Measurements from ENCODE around the gene SYNM. TPM values are rescaled to one million over a fixed set of nuclear protein-coding genes. Genes with fewer than 3 reads are reported as not detected.
A peak's percentile ranks its signal among the peaks of the same experiment; 100 is the strongest.
"Not testable (repeated sequence)": the region's sequence is repeated elsewhere in the genome, so short reads cannot be mapped to it uniquely, and the experiment has no call there.

Gene SYNM
- total and polyA plus RNA-seq, 4 donors = 42.6 to 103 (median 63.8) TPM

- peak in 1 of 2 donors; percentile 67 for DNase-seq
- intact Hi-C loops (cut with DNase I) = loop anchor here in 1 of 2 donors (5.0 to 10.0 kb wide), 2 partner anchors 33 to 625 kb away; partner anchors contain the start of gene LYSMD4
- Histone ChIP-seq H3K36me3 (ENCODE audit: control insufficient read depth in 1 of 2, insufficient read depth in 2 of 2, low read length in 1 of 2) (peaks cover 0 to 3% of the 10 kb centered on the region in 2 donors), H3K4me1 (ENCODE audit: control insufficient read depth in 1 of 2, insufficient read depth in 2 of 2, low read length in 2 of 2) (peaks cover 3 to 6% of the 10 kb centered on the region in 2 donors), H3K9me3 (ENCODE audit: control insufficient read depth, low read length) (no peaks in the 10 kb centered on the region), H3K4me3 (ENCODE audit: low read length in 2 of 2) (no peak overlapping the region), H3K27me3 (ENCODE audit: control insufficient read depth in 1 of 2, insufficient read depth in 2 of 2, low read length in 1 of 2) (no peaks in the 10 kb centered on the region), H3K27ac (ENCODE audit: low read depth in 1 of 2, low read length in 2 of 2) (peak overlapping the region; percentile 85 to 86)
- WGBS, 2 donors = 28 to 31% methylated on average over 10 of the region's 10 CpGs
- ATAC-seq (ENCODE audit: low FRiP score) = no peak
Measured at GRCh38 chr15:99109555-99110021, 4.7 kb downstream of the SYNM start.

- intact Hi-C loops (cut with DNase I) = no loop called here
- DNase-seq = no peak
- WGBS, 2 donors = 19 to 20% methylated on average over 12 of the region's 12 CpGs
Measured at GRCh38 chr15:99110093-99110492, 5.2 kb downstream of the SYNM start.

GRCh38 chr15:99110581-99111320 lies 5.9 kb downstream of the SYNM start:
- Histone ChIP-seq H3K27ac (ENCODE audit: low read depth in 1 of 2, low read length in 2 of 2) (peak overlapping the region; percentile 85 to 86), H3K27me3 (ENCODE audit: control insufficient read depth in 1 of 2, insufficient read depth in 2 of 2, low read length in 1 of 2) (no peaks in the 10 kb centered on the region), H3K4me1 (ENCODE audit: control insufficient read depth in 1 of 2, insufficient read depth in 2 of 2, low read length in 2 of 2) (peaks cover 3 to 6% of the 10 kb centered on the region in 2 donors), H3K36me3 (ENCODE audit: control insufficient read depth in 1 of 2, insufficient read depth in 2 of 2, low read length in 1 of 2) (peaks cover 0 to 3% of the 10 kb centered on the region in 2 donors), H3K9me3 (ENCODE audit: control insufficient read depth, low read length) (no peaks in the 10 kb centered on the region), H3K4me3 (ENCODE audit: low read length in 2 of 2) (no peak overlapping the region)
- intact Hi-C loops (cut with DNase I) = no loop called here
- DNase-seq = peak in 1 of 2 donors; percentile 41
- WGBS, 2 donors = 3 to 7% methylated on average over 8 of the region's 8 CpGs
- ATAC-seq (ENCODE audit: low FRiP score) = peak; percentile 28

More at GRCh38 chr15:99110093-99110492, 5.2 kb downstream of the SYNM start:
- Histone ChIP-seq H3K27me3 (ENCODE audit: control insufficient read depth in 1 of 2, insufficient read depth in 2 of 2, low read length in 1 of 2) (no peaks in the 10 kb centered on the region), H3K9me3 (ENCODE audit: control insufficient read depth, low read length) (no peaks in the 10 kb centered on the region), H3K4me1 (ENCODE audit: control insufficient read depth in 1 of 2, insufficient read depth in 2 of 2, low read length in 2 of 2) (peaks cover 3 to 6% of the 10 kb centered on the region in 2 donors), H3K4me3 (ENCODE audit: low read length in 2 of 2) (no peak overlapping the region), H3K36me3 (ENCODE audit: control insufficient read depth in 1 of 2, insufficient read depth in 2 of 2, low read length in 1 of 2) (peaks cover 0 to 3% of the 10 kb centered on the region in 2 donors), H3K27ac (ENCODE audit: low read depth in 1 of 2, low read length in 2 of 2) (peak overlapping the region; percentile 85 to 86)
- ATAC-seq (ENCODE audit: low FRiP score) = no peak

- DNase-seq; H3K9me3 ChIP-seq (ENCODE audit: control insufficient read depth, low read length); H3K36me3 ChIP-seq (ENCODE audit: control insufficient read depth in 1 of 2, insufficient read depth in 2 of 2, low read length in 1 of 2); ATAC-seq (ENCODE audit: low FRiP score); intact Hi-C loops (cut with DNase I); H3K27me3 ChIP-seq (ENCODE audit: control insufficient read depth in 1 of 2, insufficient read depth in 2 of 2, low read length in 1 of 2); H3K4me3 ChIP-seq (ENCODE audit: low read length in 2 of 2); H3K4me1 ChIP-seq (ENCODE audit: control insufficient read depth in 1 of 2, insufficient read depth in 2 of 2, low read length in 2 of 2): not testable (repeated sequence)
- peak overlapping the region in 1 of 2 donors; percentile 16 for H3K27ac ChIP-seq (ENCODE audit: low read depth in 1 of 2, low read length in 2 of 2)
- 78 to 81% methylated on average over 8 of the region's 8 CpGs for WGBS, 2 donors
Measured at GRCh38 chr15:99111641-99112040, 6.8 kb downstream of the SYNM start.

GRCh38 chr15:99113547-99114271 lies 8.8 kb downstream of the SYNM start:
- Histone ChIP-seq H3K4me1 (ENCODE audit: control insufficient read depth in 1 of 2, insufficient read depth in 2 of 2, low read length in 2 of 2) (peaks cover 0 to 1% of the 10 kb centered on the region in 2 donors), H3K9me3 (ENCODE audit: control insufficient read depth, low read length) (no peaks in the 10 kb centered on the region), H3K36me3 (ENCODE audit: control insufficient read depth in 1 of 2, insufficient read depth in 2 of 2, low read length in 1 of 2) (peaks cover 0 to 3% of the 10 kb centered on the region in 2 donors), H3K27me3 (ENCODE audit: control insufficient read depth in 1 of 2, insufficient read depth in 2 of 2, low read length in 1 of 2) (no peaks in the 10 kb centered on the region), H3K27ac (ENCODE audit: low read depth in 1 of 2, low read length in 2 of 2) (peak overlapping the region in 1 of 2 donors; percentile 89), H3K4me3 (ENCODE audit: low read length in 2 of 2) (no peak overlapping the region)
- ATAC-seq (ENCODE audit: low FRiP score) = no peak
- DNase-seq = no peak
- intact Hi-C loops (cut with DNase I) = no loop called here
- 87 to 90% methylated on average over 13 of the region's 13 CpGs for WGBS, 2 donors

GRCh38 chr15:99114511-99115299 lies 9.8 kb downstream of the SYNM start:
- Histone ChIP-seq H3K4me1 (ENCODE audit: control insufficient read depth in 1 of 2, insufficient read depth in 2 of 2, low read length in 2 of 2) (peaks cover 0 to 1% of the 10 kb centered on the region in 2 donors), H3K9me3 (ENCODE audit: control insufficient read depth, low read length) (no peaks in the 10 kb centered on the region), H3K4me3 (ENCODE audit: low read length in 2 of 2) (no peak overlapping the region), H3K27ac (ENCODE audit: low read depth in 1 of 2, low read length in 2 of 2) (peak overlapping the region; percentile 23 to 89), H3K27me3 (ENCODE audit: control insufficient read depth in 1 of 2, insufficient read depth in 2 of 2, low read length in 1 of 2) (no peaks in the 10 kb centered on the region), H3K36me3 (ENCODE audit: control insufficient read depth in 1 of 2, insufficient read depth in 2 of 2, low read length in 1 of 2) (peaks cover 0 to 3% of the 10 kb centered on the region in 2 donors)
- no peak for ATAC-seq (ENCODE audit: low FRiP score)
- WGBS, 2 donors = 22 to 25% methylated on average over 12 of the region's 12 CpGs
- peak in 1 of 2 donors; percentile 44 for DNase-seq
- intact Hi-C loops (cut with DNase I) = no loop called here

- H3K9me3 ChIP-seq (ENCODE audit: control insufficient read depth, low read length) = no peaks in the 10 kb centered on the region
- H3K27ac ChIP-seq (ENCODE audit: low read depth in 1 of 2, low read length in 2 of 2) = peak overlapping the region; percentile 29 to 90
- no peak overlapping the region for H3K4me3 ChIP-seq (ENCODE audit: low read length in 2 of 2)
- 78 to 85% methylated on average over 11 of the region's 11 CpGs for WGBS, 2 donors
- ATAC-seq (ENCODE audit: low FRiP score) (no peak), DNase-seq (peak in 1 of 2 donors; percentile 38)
- H3K4me1 ChIP-seq (ENCODE audit: control insufficient read depth in 1 of 2, insufficient read depth in 2 of 2, low read length in 2 of 2) = peaks cover 0 to 1% of the 10 kb centered on the region in 2 donors
- H3K27me3 ChIP-seq (ENCODE audit: control insufficient read depth in 1 of 2, insufficient read depth in 2 of 2, low read length in 1 of 2) = no peaks in the 10 kb centered on the region
- peaks cover 0 to 3% of the 10 kb centered on the region in 2 donors for H3K36me3 ChIP-seq (ENCODE audit: control insufficient read depth in 1 of 2, insufficient read depth in 2 of 2, low read length in 1 of 2)
- intact Hi-C loops (cut with DNase I) = no loop called here
Measured at GRCh38 chr15:99115300-99116215, 10.7 kb downstream of the SYNM start.

All from aorta (tissue), 5 donors.